ENCODE data around the gene OTUD5.

The OTUD5 gene

DNA sequence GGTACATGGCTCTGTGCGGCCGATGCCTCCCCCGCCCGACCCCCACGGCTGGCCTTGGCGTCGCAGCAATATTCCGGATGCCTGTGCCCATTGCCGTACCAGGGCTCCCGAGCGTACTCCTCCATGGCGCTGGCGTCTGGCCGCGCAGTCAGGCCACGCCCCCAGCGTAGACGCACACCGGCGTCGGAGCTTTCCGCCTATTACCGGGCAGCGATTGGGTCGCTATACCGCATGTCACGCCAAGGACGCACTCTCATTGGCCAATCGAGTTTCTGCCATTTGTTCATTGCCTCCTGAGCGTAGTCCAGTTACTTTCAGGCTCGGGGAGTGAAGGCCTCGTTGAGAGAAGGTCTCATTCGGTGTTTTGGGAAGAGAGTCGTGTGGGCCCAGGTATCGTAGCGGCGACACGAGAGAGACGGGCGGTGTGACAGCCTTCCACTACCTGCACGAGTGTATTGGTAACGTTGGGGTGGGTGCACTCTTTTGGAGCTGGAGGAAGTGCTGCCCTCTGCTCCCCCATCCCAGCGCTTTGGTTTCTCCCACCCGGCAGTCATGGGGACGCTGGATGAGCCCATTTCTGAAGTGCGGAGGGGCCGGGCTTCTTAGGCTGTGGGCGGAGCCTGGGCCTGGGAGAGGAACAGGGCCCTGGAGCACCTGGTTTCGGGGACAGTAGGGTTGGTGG, 59.6 kb downstream of the OTUD5 start, which contains the start of the genes PQBP1 and TIMM17B:
TSS of gene PQBP1 (plus strand) at position 306 of the 682 bp plus-strand sequence. CDS start 580 bp downstream, outside the sequence.
TSS of gene TIMM17B (minus strand) at position 144 of the 682 bp plus-strand sequence. CDS start at position 125, 19 bp downstream.
- H3K79me2 ChIP-seq (ENCODE audit: low read length): peaks cover 48% of the 10 kb centered on the region

DNA sequence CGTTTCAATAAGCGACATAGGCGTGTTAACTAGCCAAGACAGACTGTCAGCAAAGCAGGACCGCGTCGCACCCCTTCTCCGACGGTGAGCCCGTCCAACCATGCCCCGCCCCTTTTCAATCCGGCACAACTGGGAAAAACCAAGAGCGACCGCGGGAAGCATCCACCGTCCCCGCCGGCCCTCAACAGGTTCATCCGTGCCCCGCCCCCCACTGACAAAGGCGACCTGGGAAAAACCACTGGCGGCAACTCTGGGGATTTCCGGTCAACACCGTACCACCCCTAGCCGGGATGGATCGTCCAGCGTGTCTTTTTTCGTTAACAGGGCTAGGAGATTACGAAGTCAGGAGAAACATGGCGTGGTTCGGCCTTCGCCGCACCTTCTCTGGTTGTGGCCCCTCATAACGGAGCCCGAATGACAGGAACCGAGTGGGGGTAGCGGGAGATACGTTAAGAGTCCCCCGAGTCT, 60.2 kb downstream of the OTUD5 start:
- no peaks in the 10 kb centered on the region for H3K36me3 ChIP-seq (replicated peaks; ENCODE audit: insufficient read depth, low read length)
- peak; percentile 53 for DNase-seq

More for the DNA sequence above, 59.6 kb downstream of the OTUD5 start, which contains the start of the genes PQBP1 and TIMM17B:
- H3K4me2 ChIP-seq (ENCODE audit: low read depth, low read length): peak within 1 kb of the TSS; percentile 74
- H3K36me3 ChIP-seq (replicated peaks; ENCODE audit: insufficient read depth, low read length): no peaks in the 10 kb centered on the region
- no peaks in the 10 kb centered on the region for H3K9me3 ChIP-seq (replicated peaks; ENCODE audit: insufficient read depth, low read length)
- H3K4me3 ChIP-seq (ENCODE audit: low read length): peak within 1 kb of the TSS; percentile 88
- H3F3A ChIP-seq (ENCODE audit: insufficient read depth, low read length): peaks cover 4% of the 10 kb centered on the region; the same call in 1 of the 2 replicates
- no peaks in the 10 kb centered on the region for H3K27me3 ChIP-seq (replicated peaks; ENCODE audit: insufficient read depth, low read length)
- no peaks in the 10 kb centered on the region for H3K4me1 ChIP-seq (ENCODE audit: low read length)
- H3K27ac ChIP-seq (ENCODE audit: low read length): peak within 1 kb of the TSS; percentile 98
- H4K20me1 ChIP-seq (ENCODE audit: insufficient read depth, low read length): no peaks in the 10 kb centered on the region
- peak within 1 kb of the TSS; percentile 56; the same call in 1 of the 2 replicates for H2AFZ ChIP-seq (ENCODE audit: low read length)
- peak within 1 kb of the TSS; percentile 95 for H3K9ac ChIP-seq (ENCODE audit: low read length)
- no peak for TF ChIP-seq EZH2 (optimal IDR thresholded peaks at IDR 0.05; ENCODE audit: low read depth, low read length)
- no peak for TF ChIP-seq EZH2phosphoT487 (IDR thresholded peaks at IDR 0.05; ENCODE audit: low read length)
- TF ChIP-seq, protein P1, sequence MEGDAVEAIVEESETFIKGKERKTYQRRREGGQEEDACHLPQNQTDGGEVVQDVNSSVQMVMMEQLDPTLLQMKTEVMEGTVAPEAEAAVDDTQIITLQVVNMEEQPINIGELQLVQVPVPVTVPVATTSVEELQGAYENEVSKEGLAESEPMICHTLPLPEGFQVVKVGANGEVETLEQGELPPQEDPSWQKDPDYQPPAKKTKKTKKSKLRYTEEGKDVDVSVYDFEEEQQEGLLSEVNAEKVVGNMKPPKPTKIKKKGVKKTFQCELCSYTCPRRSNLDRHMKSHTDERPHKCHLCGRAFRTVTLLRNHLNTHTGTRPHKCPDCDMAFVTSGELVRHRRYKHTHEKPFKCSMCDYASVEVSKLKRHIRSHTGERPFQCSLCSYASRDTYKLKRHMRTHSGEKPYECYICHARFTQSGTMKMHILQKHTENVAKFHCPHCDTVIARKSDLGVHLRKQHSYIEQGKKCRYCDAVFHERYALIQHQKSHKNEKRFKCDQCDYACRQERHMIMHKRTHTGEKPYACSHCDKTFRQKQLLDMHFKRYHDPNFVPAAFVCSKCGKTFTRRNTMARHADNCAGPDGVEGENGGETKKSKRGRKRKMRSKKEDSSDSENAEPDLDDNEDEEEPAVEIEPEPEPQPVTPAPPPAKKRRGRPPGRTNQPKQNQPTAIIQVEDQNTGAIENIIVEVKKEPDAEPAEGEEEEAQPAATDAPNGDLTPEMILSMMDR (IDR thresholded peaks at IDR 0.05; ENCODE audit: low read length): no peak
- no peaks in the 10 kb centered on the region for H3K9me2 ChIP-seq (replicated peaks; ENCODE audit: insufficient read depth, low read length)
- peak; percentile 93 for DNase-seq

DNA sequence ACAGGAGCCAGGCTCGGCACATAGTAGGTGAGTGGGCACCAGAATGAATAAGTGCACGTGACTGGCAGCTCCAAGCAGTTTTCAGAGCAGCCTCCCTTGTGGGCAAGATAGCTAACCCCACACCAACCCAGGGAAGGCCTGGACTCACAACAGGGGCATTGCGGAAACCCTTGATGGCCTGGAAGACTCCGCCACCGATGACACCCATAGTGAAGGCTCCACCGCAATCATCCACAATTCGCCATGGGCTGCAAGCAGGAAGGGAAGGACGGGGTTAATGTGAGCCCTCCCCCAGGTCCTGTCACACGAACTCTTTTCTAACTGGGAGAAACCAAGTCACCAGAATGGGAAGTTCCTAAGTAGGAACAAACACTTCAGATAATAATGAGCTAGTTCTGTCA, 60.8 kb downstream of the OTUD5 start:
- Histone ChIP-seq H2AFZ (ENCODE audit: low read length) (no peak overlapping the region), H3K9ac (ENCODE audit: low read length) (peak overlapping the region; percentile 95), H3K9me3 (replicated peaks; ENCODE audit: insufficient read depth, low read length) (no peaks in the 10 kb centered on the region), H3K9me2 (replicated peaks; ENCODE audit: insufficient read depth, low read length) (no peaks in the 10 kb centered on the region), H3K4me2 (ENCODE audit: low read depth, low read length) (peak overlapping the region; percentile 74), H4K20me1 (ENCODE audit: insufficient read depth, low read length) (no peaks in the 10 kb centered on the region), H3K79me2 (ENCODE audit: low read length) (peaks cover 48% of the 10 kb centered on the region), H3K27me3 (replicated peaks; ENCODE audit: insufficient read depth, low read length) (no peaks in the 10 kb centered on the region), H3K36me3 (replicated peaks; ENCODE audit: insufficient read depth, low read length) (no peaks in the 10 kb centered on the region), H3K27ac (ENCODE audit: low read length) (peak overlapping the region; percentile 98; the same call in 1 of the 2 replicates), H3K4me3 (ENCODE audit: low read length) (peak overlapping the region; percentile 88), H3K4me1 (ENCODE audit: low read length) (no peaks in the 10 kb centered on the region), H3F3A (ENCODE audit: insufficient read depth, low read length) (peaks cover 4% of the 10 kb centered on the region; the same call in 1 of the 2 replicates)
- no peak for TF ChIP-seq EZH2 (optimal IDR thresholded peaks at IDR 0.05; ENCODE audit: low read depth, low read length)
- TF ChIP-seq EZH2phosphoT487 (IDR thresholded peaks at IDR 0.05; ENCODE audit: low read length): no peak
- TF ChIP-seq, protein P1 (IDR thresholded peaks at IDR 0.05; ENCODE audit: low read length): no peak
- no peak for DNase-seq

More for the DNA sequence above, 60.2 kb downstream of the OTUD5 start:
- H3K27ac ChIP-seq (ENCODE audit: low read length): peak overlapping the region; percentile 98
- H3K79me2 ChIP-seq (ENCODE audit: low read length): peaks cover 48% of the 10 kb centered on the region
- H3K9me2 ChIP-seq (replicated peaks; ENCODE audit: insufficient read depth, low read length): no peaks in the 10 kb centered on the region
- H3K4me2 ChIP-seq (ENCODE audit: low read depth, low read length): peak overlapping the region; percentile 74
- H2AFZ ChIP-seq (ENCODE audit: low read length): peak overlapping the region; percentile 56; the same call in 1 of the 2 replicates
- no peaks in the 10 kb centered on the region for H3K4me1 ChIP-seq (ENCODE audit: low read length)
- no peaks in the 10 kb centered on the region for H3K9me3 ChIP-seq (replicated peaks; ENCODE audit: insufficient read depth, low read length)
- peak overlapping the region; percentile 95 for H3K9ac ChIP-seq (ENCODE audit: low read length)
- no peaks in the 10 kb centered on the region for H4K20me1 ChIP-seq (ENCODE audit: insufficient read depth, low read length)
- TF ChIP-seq EZH2phosphoT487 (IDR thresholded peaks at IDR 0.05; ENCODE audit: low read length): no peak
- TF ChIP-seq, protein P1 (IDR thresholded peaks at IDR 0.05; ENCODE audit: low read length): no peak
- no peak for TF ChIP-seq EZH2 (optimal IDR thresholded peaks at IDR 0.05; ENCODE audit: low read depth, low read length)
- no peaks in the 10 kb centered on the region for H3K27me3 ChIP-seq (replicated peaks; ENCODE audit: insufficient read depth, low read length)
- H3F3A ChIP-seq (ENCODE audit: insufficient read depth, low read length): peaks cover 4% of the 10 kb centered on the region; the same call in 1 of the 2 replicates
- H3K4me3 ChIP-seq (ENCODE audit: low read length): peak overlapping the region; percentile 88

Measured in MM.1S (cell line).